ENCODE measurements around the gene PEMT. TPM values are rescaled to one million over a fixed set of nuclear protein-coding genes. Genes with fewer than 3 reads are reported as not detected.

PEMT gene
- total and polyA plus RNA-seq, 9 of the 15 experiments (the other 6 are each of a cell fraction or from before 2014, with no cell fraction given), result 1.4 to 36.4 (median 13.6) TPM

- TF ChIP-seq CREBBP (IDR thresholded peaks at IDR 0.05; ENCODE audit: low read depth, low read length), result no peak
Observed at GRCh38 chr17:17499402-17500145, 91.9 kb downstream of the PEMT start (continued).

- BruUV-seq (replicated peaks), result no TSS peak
Observed at GRCh38 chr17:17498606-17499301, 92.8 kb downstream of the PEMT start.

More at GRCh38 chr17:17498606-17499301, 92.8 kb downstream of the PEMT start:
- Histone ChIP-seq H3K9me3 (replicated peaks; ENCODE audit: control insufficient read depth, insufficient read depth, low read depth, low read length) (no peaks in the 10 kb centered on the region), H3K79me2 (ENCODE audit: control insufficient read depth, insufficient read depth, low read length) (no peaks in the 10 kb centered on the region), H2AFZ (ENCODE audit: low read depth, low read length) (no peak overlapping the region), H3K9me1 (ENCODE audit: control insufficient read depth, insufficient read depth, low read length) (no peaks in the 10 kb centered on the region), H3K4me2 (ENCODE audit: insufficient read depth, low read length) (no peak overlapping the region), H3K27ac (ENCODE audit: extremely low read depth, low read depth, low read length) (no peak overlapping the region), H3K9ac (ENCODE audit: insufficient read depth in 1 of 2, low read depth in 2 of 2, low read length in 2 of 2) (0 out of 4 replicates have a peak overlapping the region, but pooled peaks of 1 of the 2 experiments have one; percentile 4), H3K4me3 (no peak overlapping the region), H3K36me3 (ENCODE audit: control insufficient read depth, insufficient read depth, low read length) (0 out of 3 replicates have a peak, but pooled peaks cover 3% of the 10 kb centered on the region), H4K20me1 (replicated peaks; ENCODE audit: control insufficient read depth, insufficient read depth, low read length) (no peaks in the 10 kb centered on the region), H3K4me1 (replicated peaks in 1 of 2; ENCODE audit: control insufficient read depth in 2 of 2, insufficient read depth in 2 of 2, low read length in 2 of 2) (peaks cover 0 to 16% of the 10 kb centered on the region in 2 experiments; a peak in 3 of 5 replicates), H3K27me3 (ENCODE audit: control insufficient read depth in 2 of 2, insufficient read depth in 2 of 2, low read length in 2 of 2) (peaks cover 3 to 33% of the 10 kb centered on the region in 2 experiments; a peak in 2 of 5 replicates)
- intact Hi-C loops (cut with micrococcal nuclease), result loop anchor here (5.0 kb wide), 2 partner anchors 141 to 144 kb away; no protein-coding TSS in a partner anchor
- FAIRE-seq, result no peak
- ATAC-seq, result no peak
- TF ChIP-seq E2F6 (IDR thresholded peaks at IDR 0.05; ENCODE audit: borderline replicate concordance in 1 of 2, extremely low read depth in 1 of 2, insufficient read depth in 1 of 2, insufficient read length in 1 of 2, low read depth in 1 of 2, low read length in 1 of 2, poor library complexity in 1 of 2, severe bottlenecking in 1 of 2) (peak in 1 of 2 experiments; percentile 67), MTA2 (IDR thresholded peaks at IDR 0.05; ENCODE audit: low read depth) (no peak)
- WGBS (ENCODE audit: insufficient coverage, low coverage, missing lambda C conversion rate), result 34% methylated on average over 8 of the region's 16 CpGs
- CTCF ChIA-PET (ENCODE audit: low intra/inter-chr PET ratio), result no interaction called here
- POLR2A ChIA-PET, result no interaction called here
- DNase-seq (ENCODE audit: extremely low read depth in 1 of 4, low spot score in 3 of 4), result no peak
- in situ Hi-C loops (cut with MboI), result no loop called here

All from K562 (cell line).